ENCODE measurements around the gene PPP2R1B.

DNA sequence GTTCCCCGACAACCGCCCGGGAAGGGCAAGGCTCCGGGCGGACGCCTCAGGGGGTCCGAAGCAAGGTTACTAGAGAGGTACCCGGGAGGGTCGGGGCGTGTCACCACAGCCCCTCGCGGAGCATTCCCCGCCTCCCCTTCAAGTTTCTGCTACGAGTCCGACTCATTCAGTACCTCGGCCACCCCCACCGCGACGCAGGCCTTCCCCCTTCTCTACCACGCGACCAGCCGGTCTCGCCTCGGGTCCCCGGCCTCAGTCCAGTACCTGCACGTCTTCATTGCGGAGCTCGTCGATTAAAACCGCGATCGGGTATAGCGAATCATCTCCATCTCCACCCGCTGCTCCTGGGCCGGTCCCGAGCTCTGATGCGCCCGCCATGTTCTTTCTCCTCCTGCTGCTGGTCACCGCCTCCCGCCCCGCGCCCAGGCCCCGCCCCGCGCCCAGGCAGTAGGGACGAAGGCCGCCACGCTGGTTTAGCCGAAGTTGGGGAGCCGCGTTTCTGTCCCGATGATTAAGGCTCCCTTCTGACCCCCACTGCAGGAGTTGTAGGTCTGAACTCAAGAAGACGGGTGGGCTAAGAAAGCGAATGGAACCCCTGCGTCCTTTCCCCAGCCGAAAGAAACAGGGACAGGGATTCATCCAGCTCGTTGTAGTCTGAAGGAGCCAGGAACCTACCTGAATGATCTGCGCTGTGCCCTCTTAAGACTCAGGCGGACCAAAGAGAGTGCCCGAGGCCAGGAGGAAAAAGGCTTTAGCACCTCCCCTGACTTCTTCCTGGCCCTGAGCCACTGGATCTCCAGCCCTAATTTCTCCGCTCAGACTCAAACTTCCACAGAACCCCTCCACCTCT is at the start of gene PPP2R1B:
- TF ChIP-seq, protein P1, sequence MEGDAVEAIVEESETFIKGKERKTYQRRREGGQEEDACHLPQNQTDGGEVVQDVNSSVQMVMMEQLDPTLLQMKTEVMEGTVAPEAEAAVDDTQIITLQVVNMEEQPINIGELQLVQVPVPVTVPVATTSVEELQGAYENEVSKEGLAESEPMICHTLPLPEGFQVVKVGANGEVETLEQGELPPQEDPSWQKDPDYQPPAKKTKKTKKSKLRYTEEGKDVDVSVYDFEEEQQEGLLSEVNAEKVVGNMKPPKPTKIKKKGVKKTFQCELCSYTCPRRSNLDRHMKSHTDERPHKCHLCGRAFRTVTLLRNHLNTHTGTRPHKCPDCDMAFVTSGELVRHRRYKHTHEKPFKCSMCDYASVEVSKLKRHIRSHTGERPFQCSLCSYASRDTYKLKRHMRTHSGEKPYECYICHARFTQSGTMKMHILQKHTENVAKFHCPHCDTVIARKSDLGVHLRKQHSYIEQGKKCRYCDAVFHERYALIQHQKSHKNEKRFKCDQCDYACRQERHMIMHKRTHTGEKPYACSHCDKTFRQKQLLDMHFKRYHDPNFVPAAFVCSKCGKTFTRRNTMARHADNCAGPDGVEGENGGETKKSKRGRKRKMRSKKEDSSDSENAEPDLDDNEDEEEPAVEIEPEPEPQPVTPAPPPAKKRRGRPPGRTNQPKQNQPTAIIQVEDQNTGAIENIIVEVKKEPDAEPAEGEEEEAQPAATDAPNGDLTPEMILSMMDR (IDR thresholded peaks at IDR 0.05): no peak
- TF ChIP-seq POLR2A (IDR thresholded peaks at IDR 0.05): no peak
